Dendritic cell treated with granulocyte-macrophage colony-stimulating factor and Interleukin-4, amounts not matched to agents 40 ng/mL and 50 ng/mL, for 4 days (primary cell): ENCODE data around the gene ME3.

ENCODE experiments used
- H3K27ac Mint-ChIP-seq: one replicate; pipeline ENCODE4 v1.8.0; 2022; ENCODE audit warnings: mild to moderate bottlenecking, mixed read lengths
- H3K27me3 Mint-ChIP-seq: one replicate; pipeline ENCODE4 v1.8.0; 2022; ENCODE audit warnings: mild to moderate bottlenecking, mixed read lengths
- H3K36me3 Mint-ChIP-seq: one replicate; pipeline ENCODE4 v1.8.0; 2022; ENCODE audit warnings: low read depth, mixed read lengths
- H3K4me1 Mint-ChIP-seq: one replicate; pipeline ENCODE4 v1.8.0; 2022; ENCODE audit warnings: low read depth, mixed read lengths
- H3K4me3 Mint-ChIP-seq: one replicate; pipeline ENCODE4 v1.8.0; 2022; ENCODE audit warnings: mild to moderate bottlenecking, moderate library complexity, mixed read lengths
- H3K9me3 Mint-ChIP-seq: one replicate; pipeline ENCODE4 v1.8.0; 2022; ENCODE audit warnings: mixed read lengths
- intact Hi-C: fragments of 100-400 bp; cut with micrococcal nuclease; formaldehyde crosslinking; loops from one replicate; pipeline ENCODE4 v1.15.0; 2022

The ME3 gene

DNA sequence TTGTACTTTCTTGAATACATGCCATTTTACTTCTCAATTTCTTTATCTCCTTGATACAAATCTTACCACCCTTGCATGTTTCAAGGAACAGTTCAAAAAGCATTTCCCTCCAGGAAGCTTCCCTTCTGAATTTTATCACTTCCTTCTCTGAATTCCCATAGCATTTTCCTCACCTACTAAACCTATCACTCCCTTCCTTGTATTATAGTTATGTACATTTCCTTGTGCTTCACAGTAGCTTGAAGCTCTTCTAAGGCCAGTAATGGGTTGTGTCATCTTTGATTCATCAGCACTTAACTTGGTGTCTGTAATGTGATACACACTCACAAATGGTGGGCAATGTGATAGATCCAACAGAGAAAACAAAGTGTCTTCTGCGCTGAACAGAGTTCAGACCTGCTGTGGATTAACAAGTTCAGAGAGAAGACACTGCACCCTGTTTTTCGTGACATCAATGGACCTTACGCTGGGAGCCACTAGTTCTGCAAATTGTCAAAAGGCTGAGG is 170.2 kb downstream of the ME3 start:
- Mint-ChIP-seq H3K27ac (no peak overlapping the region), H3K4me3 (no peak overlapping the region), H3K27me3 (no peaks in the 10 kb centered on the region), H3K36me3 (no peaks in the 10 kb centered on the region), H3K4me1 (peaks cover 6% of the 10 kb centered on the region), H3K9me3 (no peaks in the 10 kb centered on the region)
- intact Hi-C loops, result no loop called here

DNA sequence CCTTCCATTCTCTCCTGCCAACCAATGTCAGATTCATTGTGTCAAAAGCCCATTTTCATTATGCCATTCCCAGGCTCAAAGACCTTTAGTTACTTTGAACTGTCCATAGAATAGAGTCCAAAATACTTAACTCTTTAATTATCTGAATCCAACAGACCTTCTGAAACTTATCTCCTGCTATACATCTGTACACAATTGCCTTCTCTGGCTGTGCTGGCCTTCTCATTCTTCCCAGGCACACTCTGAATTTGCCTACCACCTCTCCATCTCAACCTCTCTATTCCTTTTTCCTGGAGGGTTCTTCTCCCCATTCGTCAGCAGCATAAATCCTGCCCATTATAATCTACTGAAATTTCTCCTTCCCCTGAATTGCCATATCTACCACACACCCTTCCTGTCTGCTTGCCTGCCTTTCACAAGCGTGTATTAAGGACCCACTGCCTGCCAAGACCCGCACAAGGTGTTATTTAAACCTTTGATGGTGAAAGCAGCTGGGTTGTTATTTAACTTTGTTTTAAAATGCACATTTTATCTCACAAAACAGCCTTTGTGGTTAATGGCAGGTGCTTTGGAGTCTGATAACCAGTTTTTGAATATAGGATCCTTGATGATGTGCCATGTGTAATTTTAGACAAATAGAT is 171.8 kb downstream of the ME3 start:
- H3K9me3 Mint-ChIP-seq, result no peaks in the 10 kb centered on the region
- no peaks in the 10 kb centered on the region for H3K36me3 Mint-ChIP-seq
- no peak overlapping the region for H3K27ac Mint-ChIP-seq
- intact Hi-C loops, result no loop called here
- H3K4me3 Mint-ChIP-seq, result no peak overlapping the region
- H3K4me1 Mint-ChIP-seq, result peaks cover 6% of the 10 kb centered on the region
- no peaks in the 10 kb centered on the region for H3K27me3 Mint-ChIP-seq

DNA sequence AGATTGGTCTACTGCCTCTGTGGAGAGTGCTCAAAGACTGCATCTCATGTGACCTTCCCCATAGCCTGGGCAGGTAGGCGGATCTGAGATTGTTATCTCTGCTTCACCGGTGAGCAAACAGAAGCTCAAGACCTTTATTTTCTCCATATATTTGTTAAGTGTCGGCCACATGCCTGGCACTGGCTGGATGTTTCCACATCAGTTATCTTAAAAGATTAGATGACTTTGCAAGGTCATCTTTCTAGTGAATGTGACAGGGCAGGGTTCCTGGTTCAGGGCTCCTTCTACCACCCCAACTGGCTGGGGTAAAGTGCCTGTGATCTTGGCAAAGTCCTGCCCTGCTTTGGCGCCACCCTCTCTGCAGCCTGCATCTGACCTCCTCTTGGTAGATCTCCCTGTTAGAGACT is 172.7 kb downstream of the ME3 start:
- Mint-ChIP-seq H3K9me3 (no peaks in the 10 kb centered on the region), H3K4me1 (peaks cover 6% of the 10 kb centered on the region), H3K4me3 (no peak overlapping the region), H3K27me3 (no peaks in the 10 kb centered on the region), H3K36me3 (no peaks in the 10 kb centered on the region), H3K27ac (no peak overlapping the region)
- intact Hi-C loops, result no loop called here

DNA sequence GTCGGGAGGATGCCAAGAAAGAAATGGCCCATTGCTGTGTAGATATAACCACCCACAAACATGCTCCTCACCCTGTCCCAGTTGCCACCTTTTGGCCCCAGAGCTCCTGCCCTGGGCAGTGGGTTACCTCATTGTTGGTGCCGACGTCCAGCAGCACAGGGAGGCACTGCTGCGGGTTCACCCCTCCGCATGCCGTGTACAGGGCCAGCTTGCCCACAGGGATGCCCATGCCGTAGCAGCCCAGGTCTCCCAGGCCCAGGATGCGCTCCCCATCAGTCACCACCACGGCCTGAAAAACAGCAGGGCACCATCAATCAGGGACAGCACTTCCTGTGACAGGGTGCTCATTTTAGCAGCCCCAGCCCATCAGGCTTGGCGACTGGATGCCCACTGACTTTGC is 174.6 kb downstream of the ME3 start:
- H3K4me3 Mint-ChIP-seq, result no peak overlapping the region
- no peaks in the 10 kb centered on the region for H3K4me1 Mint-ChIP-seq
- no peak overlapping the region for H3K27ac Mint-ChIP-seq
- no peaks in the 10 kb centered on the region for H3K27me3 Mint-ChIP-seq
- H3K9me3 Mint-ChIP-seq, result no peaks in the 10 kb centered on the region
- intact Hi-C loops, result no loop called here
- H3K36me3 Mint-ChIP-seq, result no peaks in the 10 kb centered on the region

DNA sequence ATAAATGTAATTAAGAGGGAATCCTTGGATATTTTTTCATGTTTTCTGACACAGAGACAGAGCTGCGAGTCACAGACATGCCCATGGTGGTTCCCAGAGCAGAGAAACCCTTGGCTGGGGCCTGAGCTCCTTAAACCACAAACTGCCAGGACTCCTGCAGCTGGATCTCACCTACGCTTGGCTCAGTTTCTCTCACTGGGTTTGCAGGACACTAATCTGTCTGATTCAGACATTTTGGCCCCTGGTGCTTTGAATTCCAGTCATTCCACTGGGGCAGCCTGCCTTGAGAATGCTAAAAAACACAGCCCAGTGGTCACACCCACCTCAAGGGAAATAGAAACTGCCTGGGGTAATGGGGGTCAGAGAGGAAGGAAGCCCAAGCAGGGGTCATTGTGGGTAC is 175.1 kb downstream of the ME3 start:
- Mint-ChIP-seq H3K27me3 (no peaks in the 10 kb centered on the region), H3K4me1 (no peaks in the 10 kb centered on the region), H3K36me3 (no peaks in the 10 kb centered on the region), H3K4me3 (no peak overlapping the region), H3K9me3 (no peaks in the 10 kb centered on the region), H3K27ac (no peak overlapping the region)
- intact Hi-C loops, result no loop called here

DNA sequence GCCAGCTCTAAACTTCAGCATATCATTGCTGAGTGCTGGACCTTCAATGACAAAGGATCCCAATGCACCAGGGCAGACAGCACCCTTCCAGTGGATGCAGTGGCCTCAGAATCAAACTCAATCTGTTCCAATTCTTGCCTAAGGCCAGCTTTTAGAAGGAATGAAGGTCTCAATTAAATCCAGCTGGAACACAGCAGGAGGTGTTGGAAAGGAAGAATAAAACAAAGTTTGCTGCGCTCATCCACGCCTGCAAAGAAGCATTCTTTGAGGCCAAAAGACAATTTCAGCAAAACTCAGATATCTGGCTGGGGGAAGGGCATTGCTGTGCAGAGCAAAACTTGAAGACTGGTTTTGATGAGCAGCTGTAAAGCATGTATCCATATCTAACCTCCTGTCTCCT is 177.1 kb downstream of the ME3 start:
- Mint-ChIP-seq H3K9me3 (no peaks in the 10 kb centered on the region), H3K27ac (no peak overlapping the region), H3K36me3 (no peaks in the 10 kb centered on the region), H3K27me3 (no peaks in the 10 kb centered on the region), H3K4me3 (no peak overlapping the region), H3K4me1 (no peaks in the 10 kb centered on the region)
- intact Hi-C loops, result no loop called here

DNA sequence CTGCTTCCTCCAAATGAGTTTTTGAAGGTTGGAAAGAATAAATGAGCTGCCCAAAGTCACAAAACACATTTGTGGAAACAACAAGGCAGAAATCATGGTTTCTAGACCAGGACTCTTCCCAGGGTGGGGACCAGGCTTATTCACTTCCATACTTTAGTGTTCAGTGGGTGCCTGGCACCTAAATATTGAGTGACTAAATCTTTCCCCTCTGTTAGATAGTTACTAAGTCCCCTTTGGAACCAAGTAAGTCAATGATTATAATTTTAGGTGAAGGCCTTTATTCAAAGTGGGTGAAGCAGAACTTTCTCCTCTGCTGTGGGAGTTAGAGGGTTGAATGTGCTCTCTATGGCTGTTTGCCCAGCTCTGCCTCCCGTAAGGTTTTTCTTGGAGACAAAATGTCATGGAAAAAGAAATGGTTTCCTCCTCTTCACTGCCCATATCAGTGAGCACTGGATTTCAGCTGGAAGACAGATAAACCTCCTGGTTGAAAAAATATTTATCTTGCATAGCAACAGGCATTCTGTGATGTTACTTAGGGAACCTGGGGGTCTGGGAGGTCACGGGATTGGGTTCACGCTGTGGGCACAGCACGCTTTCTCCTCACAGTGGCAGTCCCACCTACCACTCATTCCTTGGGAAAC is 179.9 kb downstream of the ME3 start:
- intact Hi-C loops, result no loop called here
- Mint-ChIP-seq H3K36me3 (no peaks in the 10 kb centered on the region), H3K4me1 (no peaks in the 10 kb centered on the region), H3K27ac (no peak overlapping the region), H3K27me3 (no peaks in the 10 kb centered on the region), H3K4me3 (no peak overlapping the region), H3K9me3 (no peaks in the 10 kb centered on the region)

DNA sequence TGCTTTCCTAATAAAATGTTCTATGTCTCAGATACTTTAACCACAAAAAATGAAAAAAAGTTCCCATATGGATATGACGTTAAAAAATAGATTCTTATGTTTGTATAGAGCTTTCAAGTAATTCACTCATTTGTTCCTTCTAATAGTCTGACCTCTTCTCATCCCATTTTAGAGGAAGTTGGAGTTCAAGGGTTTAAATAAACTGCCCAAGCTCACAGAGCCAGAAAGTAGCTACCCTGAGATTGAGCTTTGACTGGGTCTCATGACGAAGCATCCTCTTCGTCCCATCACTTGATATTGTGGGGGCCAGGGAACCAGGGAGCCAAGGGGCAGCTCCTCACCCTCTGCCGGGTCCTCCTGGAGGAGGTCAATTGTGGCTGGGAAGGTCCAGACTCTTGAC is 181.4 kb downstream of the ME3 start:
- Mint-ChIP-seq H3K4me3 (no peak overlapping the region), H3K9me3 (no peaks in the 10 kb centered on the region), H3K27me3 (no peaks in the 10 kb centered on the region), H3K36me3 (no peaks in the 10 kb centered on the region), H3K4me1 (no peaks in the 10 kb centered on the region), H3K27ac (no peak overlapping the region)
- intact Hi-C loops, result no loop called here

DNA sequence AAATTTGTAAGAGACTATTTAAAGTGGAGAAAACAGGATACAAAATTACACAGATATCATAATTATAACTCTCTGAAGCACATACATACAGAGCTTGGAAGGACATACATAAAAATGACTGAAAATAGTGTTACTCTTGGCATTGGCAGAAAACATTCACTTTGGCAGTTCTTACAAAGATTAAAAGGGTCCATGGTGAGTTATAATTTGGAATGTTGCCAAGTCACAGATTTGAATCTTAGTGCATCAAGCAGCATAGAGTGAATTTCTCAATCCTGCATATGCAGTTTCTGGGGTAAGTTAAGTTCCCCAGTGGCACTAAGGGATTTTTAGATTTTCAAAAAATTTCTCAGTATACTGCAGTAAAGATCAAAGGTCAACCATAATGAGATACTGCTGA is 181.8 kb downstream of the ME3 start:
- Mint-ChIP-seq H3K36me3 (no peaks in the 10 kb centered on the region), H3K4me3 (no peak overlapping the region)
- intact Hi-C loops, result no loop called here

DNA sequence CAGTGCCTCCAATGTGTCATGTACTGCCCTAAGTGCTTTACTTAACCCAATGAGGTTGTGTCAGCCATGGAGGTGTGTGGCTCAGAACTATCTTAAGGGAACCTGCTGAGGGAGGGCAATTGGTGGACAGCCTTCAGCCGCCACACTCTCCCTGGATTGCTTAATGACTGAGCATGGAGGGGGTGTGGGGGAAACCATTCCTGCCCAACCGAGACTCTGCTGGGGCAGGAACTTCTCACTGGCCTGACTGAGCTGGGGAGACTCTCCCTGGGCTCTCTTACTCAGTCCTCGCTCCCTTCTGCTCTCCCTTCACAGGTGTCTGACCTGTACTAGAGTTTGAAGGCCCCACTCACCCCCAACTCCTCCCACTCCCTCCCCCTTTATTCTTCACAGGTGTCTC is 183.0 kb downstream of the ME3 start:
- no peaks in the 10 kb centered on the region for H3K4me1 Mint-ChIP-seq
- intact Hi-C loops, result no loop called here
- no peaks in the 10 kb centered on the region for H3K9me3 Mint-ChIP-seq
- H3K36me3 Mint-ChIP-seq, result no peaks in the 10 kb centered on the region
- no peaks in the 10 kb centered on the region for H3K27me3 Mint-ChIP-seq
- H3K4me3 Mint-ChIP-seq, result no peak overlapping the region
- H3K27ac Mint-ChIP-seq, result no peak overlapping the region

More for the DNA sequence above, 181.8 kb downstream of the ME3 start:
- no peaks in the 10 kb centered on the region for H3K4me1 Mint-ChIP-seq
- H3K27ac Mint-ChIP-seq, result no peak overlapping the region
- H3K27me3 Mint-ChIP-seq, result no peaks in the 10 kb centered on the region
- no peaks in the 10 kb centered on the region for H3K9me3 Mint-ChIP-seq

DNA sequence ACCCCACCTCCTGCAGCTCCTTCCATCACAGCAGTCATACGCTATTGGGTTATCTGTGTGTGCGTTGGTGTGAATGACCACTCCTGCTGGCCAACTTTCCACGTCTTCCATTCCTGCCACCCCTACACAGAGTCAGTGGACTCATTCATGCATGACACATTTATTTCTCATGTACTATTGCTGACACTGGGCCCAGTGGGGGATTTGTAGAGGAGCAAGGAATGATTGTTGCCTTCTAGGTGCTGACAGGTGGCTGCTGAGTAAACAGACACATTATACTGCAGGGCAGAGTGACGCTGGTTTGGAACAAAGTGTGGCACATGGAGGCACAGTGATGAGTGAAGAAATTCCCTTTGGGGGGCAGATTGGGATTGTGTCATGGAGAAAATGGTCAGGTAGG is 183.9 kb downstream of the ME3 start:
- Mint-ChIP-seq H3K27ac (no peak overlapping the region), H3K36me3 (no peaks in the 10 kb centered on the region), H3K27me3 (no peaks in the 10 kb centered on the region), H3K9me3 (no peaks in the 10 kb centered on the region), H3K4me1 (no peaks in the 10 kb centered on the region), H3K4me3 (no peak overlapping the region)
- intact Hi-C loops, result no loop called here

DNA sequence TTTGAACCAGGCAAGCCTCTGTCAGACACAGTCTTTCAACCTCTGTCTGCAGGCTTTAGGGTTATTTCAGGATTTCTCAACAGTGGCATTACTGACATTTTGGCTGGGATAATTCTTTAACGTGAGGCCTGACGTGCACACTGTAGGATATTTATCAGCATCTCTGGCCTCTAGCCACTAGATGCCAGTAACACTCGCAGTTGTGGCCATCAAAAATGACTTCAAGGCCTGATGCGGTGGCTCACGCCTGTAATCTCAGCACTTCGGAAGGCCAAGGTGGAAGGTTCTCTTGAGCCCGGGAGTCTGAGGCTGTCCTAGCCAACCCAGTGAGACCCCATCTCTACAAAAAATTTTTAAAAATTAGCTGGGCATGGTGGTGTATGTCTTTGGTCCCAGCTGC is 184.7 kb downstream of the ME3 start:
- H3K27ac Mint-ChIP-seq, result no peak overlapping the region
- intact Hi-C loops, result no loop called here

DNA sequence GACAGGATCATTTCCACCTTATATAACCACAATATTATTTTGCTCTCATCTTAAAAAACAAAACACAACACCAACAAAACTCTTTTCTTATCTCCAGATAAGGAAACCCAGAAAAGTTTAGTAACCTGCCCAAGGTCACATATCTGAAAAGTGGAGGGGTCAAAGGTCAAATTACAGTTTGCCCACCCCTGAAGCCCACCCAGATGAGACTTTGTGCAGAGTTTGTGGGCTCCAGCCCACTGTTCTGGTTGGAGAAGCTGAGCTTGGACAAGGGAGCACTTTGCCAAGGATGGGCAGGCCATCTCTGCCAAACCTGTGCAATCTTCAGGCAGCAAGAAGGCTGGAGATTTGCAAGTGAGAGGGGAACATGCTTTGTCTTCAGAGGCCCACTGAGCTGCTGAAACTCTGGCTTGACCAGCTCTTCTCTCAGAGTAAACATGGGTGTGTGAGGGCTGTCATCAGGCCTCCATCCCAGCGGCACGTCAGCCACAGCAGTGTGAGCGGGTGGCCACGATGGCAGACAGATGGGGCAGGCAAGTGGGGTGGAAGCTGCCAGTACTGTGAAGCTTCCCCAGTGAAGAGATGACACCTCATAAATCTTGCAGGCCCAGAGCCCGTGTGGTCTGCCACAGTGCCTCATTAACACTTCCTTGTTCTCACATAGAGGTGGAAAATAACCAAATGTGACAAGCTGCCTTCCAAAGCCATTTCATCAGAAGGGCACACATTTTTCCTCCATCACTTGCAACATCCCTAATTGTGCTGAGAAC is 186.0 kb downstream of the ME3 start:
- Mint-ChIP-seq H3K27ac (no peak overlapping the region), H3K4me1 (no peaks in the 10 kb centered on the region), H3K36me3 (no peaks in the 10 kb centered on the region), H3K27me3 (no peaks in the 10 kb centered on the region), H3K9me3 (no peaks in the 10 kb centered on the region), H3K4me3 (no peak overlapping the region)
- intact Hi-C loops, result no loop called here

More for the DNA sequence above, 184.7 kb downstream of the ME3 start:
- Mint-ChIP-seq H3K36me3 (no peaks in the 10 kb centered on the region), H3K4me1 (no peaks in the 10 kb centered on the region), H3K27me3 (no peaks in the 10 kb centered on the region), H3K9me3 (no peaks in the 10 kb centered on the region), H3K4me3 (no peak overlapping the region)

DNA sequence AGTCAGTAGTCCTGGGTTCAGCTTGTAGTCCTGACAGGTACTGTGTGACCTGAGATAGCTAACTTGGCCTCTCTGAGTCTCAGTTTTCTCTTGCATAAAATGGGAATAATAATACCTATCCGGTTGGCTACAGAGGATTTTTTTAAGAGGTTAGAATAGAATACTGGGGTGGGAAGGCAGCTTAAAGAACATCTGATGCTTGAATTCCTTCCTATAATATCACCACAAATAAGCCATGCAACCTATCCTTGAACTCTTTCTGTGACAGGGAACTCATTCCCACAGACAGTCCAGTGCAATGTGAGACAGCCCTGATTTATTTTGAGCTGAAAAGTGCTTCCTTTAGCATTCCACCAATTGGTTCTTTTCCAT is 187.6 kb downstream of the ME3 start:
- Mint-ChIP-seq H3K9me3 (no peaks in the 10 kb centered on the region), H3K4me3 (no peak overlapping the region), H3K36me3 (no peaks in the 10 kb centered on the region), H3K4me1 (no peaks in the 10 kb centered on the region), H3K27me3 (no peaks in the 10 kb centered on the region), H3K27ac (no peak overlapping the region)
- intact Hi-C loops, result no loop called here
